Lower lobe of right lung (tissue), 2 donors: ENCODE data around the gene RAD51B. TPM values are rescaled to one million over a fixed set of nuclear protein-coding genes. Genes with fewer than 3 reads are reported as not detected.

ENCODE experiments used
- ATAC-seq, 2 donors: fragments of 200-7000 bp; cut with Tn5 transposase; one replicate each; pipeline ENCODE4 v1.9.1; 2020 to 2022; ENCODE audit warnings: mild to moderate bottlenecking in 2 of 2, moderate library complexity in 2 of 2
- DNase-seq: peaks from one replicate; pipeline ENCODE4 v3.0.0-alpha.2; 2020
- H3K27ac ChIP-seq: fragments of 200-600 bp; one replicate; pipeline ENCODE4 v1.8.0; 2022
- H3K27me3 ChIP-seq: fragments of 200-600 bp; one replicate; pipeline ENCODE4 v1.8.0; 2022; ENCODE audit warnings: low read depth
- H3K36me3 ChIP-seq: fragments of 200-600 bp; one replicate; pipeline ENCODE4 v1.8.0; 2022; ENCODE audit warnings: mild to moderate bottlenecking
- H3K4me1 ChIP-seq: fragments of 200-600 bp; one replicate; pipeline ENCODE4 v1.8.0; 2022
- H3K4me3 ChIP-seq: fragments of 200-600 bp; one replicate; pipeline ENCODE4 v1.8.0; 2022; ENCODE audit warnings: mild to moderate bottlenecking
- H3K9me3 ChIP-seq: fragments of 200-600 bp; one replicate; pipeline ENCODE4 v1.8.0; 2022
- intact Hi-C: fragments of 100-400 bp; cut with DNase I; formaldehyde crosslinking; loops from one replicate; pipeline ENCODE4 v1.11.0; 2022
- total RNA-seq: library from RNA; stranded (reverse); fragmentation: NEBNext Ultra II Directional; extraction: Animal tissue kit (Norgen Biotek cat#: 25700); gene quantifications from one replicate; pipeline ENCODE4 v1.2.1, GENCODE V29; 2021
- TF ChIP-seq, protein P1 (sequence below): fragments of 200-600 bp; IDR thresholded peaks from one replicate; pipeline ENCODE4 v1.8.0; 2022; ENCODE audit warnings: antibody characterized with exemption, mild to moderate bottlenecking
- donor health status: DM: no; HTN: yes; CAD: no; lungs with severe emphysema.

Gene RAD51B
- total RNA-seq, 1 donor from 2014 or later, result 22.2 TPM

DNA sequence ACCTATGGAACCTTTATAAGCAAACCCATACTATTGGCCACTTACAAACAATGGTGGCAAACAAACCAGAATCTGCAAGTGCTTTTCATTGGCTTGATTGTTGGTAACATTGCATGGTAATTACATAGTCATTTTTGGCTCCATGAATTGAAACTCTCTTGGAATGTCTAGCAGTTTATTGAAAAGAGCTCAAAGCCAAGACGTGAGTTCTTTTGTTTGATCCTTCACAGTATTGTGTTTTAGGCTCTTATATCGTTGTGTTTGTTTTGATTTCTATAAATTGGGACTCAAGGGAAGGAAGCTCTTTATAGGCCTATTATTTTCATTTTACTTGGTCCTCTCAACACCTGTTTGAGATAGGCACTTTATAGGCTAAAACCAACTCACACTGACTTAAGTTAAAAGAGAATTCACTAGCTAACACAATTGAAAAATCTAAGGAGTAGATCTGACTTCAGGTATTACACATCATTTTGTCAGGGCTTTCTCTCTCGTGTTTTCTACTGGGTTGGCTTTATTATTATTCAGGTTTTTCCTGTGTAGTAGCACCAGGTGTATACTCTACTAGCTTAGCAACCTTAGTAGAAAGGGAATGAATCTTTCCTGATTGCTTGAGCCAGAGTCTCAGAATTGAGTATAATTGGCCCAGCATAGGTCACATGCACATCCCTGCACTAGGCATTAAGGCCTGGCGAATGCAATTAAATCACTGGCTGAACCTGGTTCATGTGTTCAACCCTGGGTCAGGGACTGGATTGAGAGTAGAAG lies 341.4 kb downstream of the RAD51B start:
- Histone ChIP-seq H3K27me3 (no peaks in the 10 kb centered on the region), H3K27ac (no peak overlapping the region), H3K4me1 (peaks cover 18% of the 10 kb centered on the region), H3K9me3 (no peaks in the 10 kb centered on the region), H3K36me3 (no peaks in the 10 kb centered on the region), H3K4me3 (no peak overlapping the region)
- intact Hi-C loops, result no loop called here
- TF ChIP-seq, protein P1, sequence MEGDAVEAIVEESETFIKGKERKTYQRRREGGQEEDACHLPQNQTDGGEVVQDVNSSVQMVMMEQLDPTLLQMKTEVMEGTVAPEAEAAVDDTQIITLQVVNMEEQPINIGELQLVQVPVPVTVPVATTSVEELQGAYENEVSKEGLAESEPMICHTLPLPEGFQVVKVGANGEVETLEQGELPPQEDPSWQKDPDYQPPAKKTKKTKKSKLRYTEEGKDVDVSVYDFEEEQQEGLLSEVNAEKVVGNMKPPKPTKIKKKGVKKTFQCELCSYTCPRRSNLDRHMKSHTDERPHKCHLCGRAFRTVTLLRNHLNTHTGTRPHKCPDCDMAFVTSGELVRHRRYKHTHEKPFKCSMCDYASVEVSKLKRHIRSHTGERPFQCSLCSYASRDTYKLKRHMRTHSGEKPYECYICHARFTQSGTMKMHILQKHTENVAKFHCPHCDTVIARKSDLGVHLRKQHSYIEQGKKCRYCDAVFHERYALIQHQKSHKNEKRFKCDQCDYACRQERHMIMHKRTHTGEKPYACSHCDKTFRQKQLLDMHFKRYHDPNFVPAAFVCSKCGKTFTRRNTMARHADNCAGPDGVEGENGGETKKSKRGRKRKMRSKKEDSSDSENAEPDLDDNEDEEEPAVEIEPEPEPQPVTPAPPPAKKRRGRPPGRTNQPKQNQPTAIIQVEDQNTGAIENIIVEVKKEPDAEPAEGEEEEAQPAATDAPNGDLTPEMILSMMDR, result no peak
- ATAC-seq (no peak), DNase-seq (no peak)

DNA sequence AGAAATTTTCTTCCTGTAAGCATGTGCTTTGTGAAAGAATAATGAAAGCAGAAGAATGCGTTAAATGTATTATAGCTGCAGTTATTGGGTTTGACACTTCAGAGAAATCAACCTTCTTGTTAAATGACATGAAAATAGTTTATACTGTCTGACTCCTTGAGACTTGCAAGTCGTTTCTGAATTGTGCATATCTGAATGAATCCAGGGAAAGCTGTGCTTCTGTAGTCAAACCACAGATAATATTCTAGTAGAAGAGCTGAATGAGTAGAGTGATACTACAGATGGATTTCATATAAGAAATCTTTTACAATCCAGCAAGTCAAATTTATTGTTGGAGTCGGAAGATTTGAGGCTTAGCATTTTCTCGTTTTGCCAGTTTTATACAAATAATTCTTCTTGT lies 343.3 kb downstream of the RAD51B start:
- ATAC-seq (no peak), DNase-seq (no peak)
- H3K9me3 ChIP-seq, result no peaks in the 10 kb centered on the region
- intact Hi-C loops, result no loop called here
- H3K36me3 ChIP-seq, result no peaks in the 10 kb centered on the region
- peaks cover 18% of the 10 kb centered on the region for H3K4me1 ChIP-seq
- H3K27me3 ChIP-seq, result no peaks in the 10 kb centered on the region
- TF ChIP-seq, protein P1, result no peak
- H3K27ac ChIP-seq, result no peak overlapping the region
- H3K4me3 ChIP-seq, result no peak overlapping the region

DNA sequence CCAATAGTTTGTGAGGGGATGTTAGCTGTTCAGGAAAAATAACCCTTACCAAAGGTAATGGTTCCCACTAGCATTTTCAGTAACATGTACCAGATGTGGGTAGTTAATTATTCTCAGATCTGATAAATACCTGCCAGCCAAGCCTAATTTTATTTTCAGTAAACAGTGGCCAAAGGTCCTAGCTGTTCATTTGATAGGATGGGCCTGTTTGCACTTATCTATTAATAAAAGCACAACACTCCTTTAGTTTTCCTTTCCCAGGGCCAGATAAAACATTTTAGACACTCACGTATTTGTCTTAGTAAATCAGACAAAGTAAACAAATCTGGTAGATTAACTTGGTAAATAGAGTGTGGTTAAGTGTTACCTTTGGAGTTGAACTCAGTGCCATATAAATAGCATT lies 345.1 kb downstream of the RAD51B start:
- ATAC-seq, result peak in 1 of 2 donors; percentile 77
- intact Hi-C loops, result no loop called here
- H3K27me3 ChIP-seq, result no peaks in the 10 kb centered on the region
- no peak overlapping the region for H3K4me3 ChIP-seq
- no peak overlapping the region for H3K27ac ChIP-seq
- H3K9me3 ChIP-seq, result no peaks in the 10 kb centered on the region
- TF ChIP-seq, protein P1, result no peak
- no peak for DNase-seq
- H3K36me3 ChIP-seq, result no peaks in the 10 kb centered on the region
- peaks cover 18% of the 10 kb centered on the region for H3K4me1 ChIP-seq

DNA sequence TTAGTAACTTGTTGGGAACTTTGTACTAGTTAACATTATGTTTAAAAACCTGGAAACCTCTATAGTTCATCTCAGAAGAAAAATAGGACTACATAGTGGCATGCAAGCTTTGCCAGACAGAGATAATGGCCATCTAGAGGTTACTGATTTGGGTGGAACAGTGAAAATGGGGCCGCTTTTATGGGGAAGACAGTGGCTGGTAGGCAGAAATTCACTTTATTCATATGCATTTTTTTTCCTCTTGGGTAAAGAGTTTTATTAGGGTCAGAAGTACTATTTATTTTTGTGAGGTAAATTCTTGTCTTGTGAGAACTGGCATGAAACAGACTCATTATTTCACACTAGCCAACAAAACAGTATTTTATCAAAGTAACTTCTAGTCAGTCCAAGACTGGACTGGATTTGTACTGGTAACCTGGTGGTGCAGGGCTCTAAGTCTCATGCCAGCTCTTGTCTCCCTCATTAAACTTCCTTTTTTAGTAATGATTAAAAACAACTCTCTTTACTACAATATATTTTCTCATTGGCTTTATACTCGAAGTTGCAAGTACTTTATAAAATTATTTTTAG lies 345.8 kb downstream of the RAD51B start:
- intact Hi-C loops, result no loop called here
- TF ChIP-seq, protein P1, result no peak
- H3K27me3 ChIP-seq, result no peaks in the 10 kb centered on the region
- H3K9me3 ChIP-seq, result no peaks in the 10 kb centered on the region
- DNase-seq (no peak), ATAC-seq (no peak)
- H3K4me1 ChIP-seq, result peaks cover 18% of the 10 kb centered on the region
- no peak overlapping the region for H3K27ac ChIP-seq
- H3K4me3 ChIP-seq, result no peak overlapping the region
- no peaks in the 10 kb centered on the region for H3K36me3 ChIP-seq

DNA sequence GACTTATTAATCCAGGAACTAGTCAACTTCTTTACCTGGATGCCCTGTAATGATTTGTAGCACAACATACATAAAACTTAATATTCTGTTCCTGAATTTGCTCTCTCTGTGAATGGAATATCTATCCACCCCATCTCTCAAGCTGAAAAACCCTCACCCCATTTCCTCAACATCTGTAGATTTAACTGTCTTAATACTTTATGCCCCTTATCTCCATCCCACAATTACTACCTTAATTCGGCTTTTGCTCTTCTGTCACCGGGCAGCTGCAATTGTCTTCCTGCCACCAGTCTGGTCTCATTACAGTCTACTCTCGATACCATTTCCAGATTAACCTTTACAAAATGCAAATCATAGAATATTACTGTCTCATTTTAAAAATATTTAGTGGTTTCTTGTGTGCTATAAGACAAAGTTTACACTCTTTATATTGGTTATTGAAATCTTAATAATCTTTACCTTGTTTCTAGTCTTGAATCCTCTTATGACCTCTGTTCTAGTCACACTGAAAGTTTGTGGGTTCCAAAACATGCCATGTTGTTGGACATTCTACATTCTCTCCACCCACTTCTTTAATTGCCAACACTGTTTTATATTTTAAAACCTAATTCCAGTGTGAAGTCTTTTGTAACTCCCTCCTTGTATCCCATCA lies 347.3 kb downstream of the RAD51B start:
- TF ChIP-seq, protein P1, result no peak
- Histone ChIP-seq H3K36me3 (no peaks in the 10 kb centered on the region), H3K4me3 (no peak overlapping the region), H3K27me3 (no peaks in the 10 kb centered on the region), H3K27ac (no peak overlapping the region), H3K9me3 (no peaks in the 10 kb centered on the region), H3K4me1 (peaks cover 18% of the 10 kb centered on the region)
- intact Hi-C loops, result no loop called here
- DNase-seq (no peak), ATAC-seq (no peak)
